ENCODE results near the gene FUT2.
"Not testable (repeated sequence)": the region's sequence is repeated elsewhere in the genome, so short reads cannot be mapped to it uniquely, and the experiment has no call there.

The FUT2 gene

GRCh38 chr19:48708471-48708870 lies 12.7 kb downstream of the FUT2 start:
- DNase-seq: no peak

- DNase-seq: no peak
Measured at GRCh38 chr19:48711106-48711662, 15.4 kb downstream of the FUT2 start.

- no peak for DNase-seq
Measured at GRCh38 chr19:48713041-48713863, 17.5 kb downstream of the FUT2 start.

GRCh38 chr19:48713864-48714755 lies 18.3 kb downstream of the FUT2 start:
- DNase-seq: peak; percentile 100

GRCh38 chr19:48714759-48715675 lies 19.2 kb downstream of the FUT2 start:
- no peak for DNase-seq

- DNase-seq: no peak
Measured at GRCh38 chr19:48715681-48716171, 20.0 kb downstream of the FUT2 start.

- no peak for DNase-seq
Measured at GRCh38 chr19:48716562-48717291, 21.0 kb downstream of the FUT2 start.

- DNase-seq: not testable (repeated sequence)
Measured at GRCh38 chr19:48718106-48718505, 22.3 kb downstream of the FUT2 start.

- no peak for DNase-seq
Measured at GRCh38 chr19:48718711-48719231, 23.0 kb downstream of the FUT2 start.

GRCh38 chr19:48719263-48720171 lies 23.7 kb downstream of the FUT2 start, which contains the start of gene MAMSTR:
TSS of gene MAMSTR (minus strand) at chr19:48719725. CDS start at chr19:48719031, 694 bp downstream.
- DNase-seq: no peak

GRCh38 chr19:48720251-48720612 lies 24.5 kb downstream of the FUT2 start:
- DNase-seq: no peak

- peak; percentile 96 for DNase-seq
Measured at GRCh38 chr19:48720613-48721296, 25.0 kb downstream of the FUT2 start.

GRCh38 chr19:48722196-48722708 lies 26.5 kb downstream of the FUT2 start:
- DNase-seq: no peak

- DNase-seq: peak; percentile 65
Measured at GRCh38 chr19:48724796-48725753, 29.3 kb downstream of the FUT2 start.

GRCh38 chr19:48726556-48726955 lies 30.8 kb downstream of the FUT2 start:
- DNase-seq: peak; percentile 47

GRCh38 chr19:48728911-48729664 lies 33.3 kb downstream of the FUT2 start:
- no peak for DNase-seq

- DNase-seq: no peak
Measured at GRCh38 chr19:48731452-48731851, 35.7 kb downstream of the FUT2 start.

Measured in suppressor macrophage treated with lipopolysaccharide for 4 hours (primary cell).